COLO829 (cell line): ENCODE results near the gene HES4.

Experiments used
- DNase-seq: peaks from one replicate; pipeline ENCODE4 v3.0.0; 2012; ENCODE audit warnings: low spot score

The HES4 gene

GRCh38 chr1:965526-966134 lies 34.3 kb downstream of the HES4 start:
- no peak for DNase-seq

GRCh38 chr1:964691-965525 lies 35.0 kb downstream of the HES4 start:
- no peak for DNase-seq

- DNase-seq: no peak
Measured at GRCh38 chr1:963746-964525, 36.0 kb downstream of the HES4 start.

GRCh38 chr1:963301-963651 lies 36.6 kb downstream of the HES4 start:
- no peak for DNase-seq

GRCh38 chr1:962381-963300 lies 37.3 kb downstream of the HES4 start:
- no peak for DNase-seq

GRCh38 chr1:961132-961669 lies 38.7 kb downstream of the HES4 start:
- no peak for DNase-seq

- no peak for DNase-seq
Measured at GRCh38 chr1:960363-961131, 39.4 kb downstream of the HES4 start, which contains the start of gene KLHL17. Gene KLHL17 (plus strand): TSS chr1:960584. CDS start chr1:960694, 110 bp downstream.

- DNase-seq: no peak
Measured at GRCh38 chr1:959731-960362, 40.0 kb downstream of the HES4 start.

- peak; percentile 75 for DNase-seq
Measured at GRCh38 chr1:958823-959730, 40.8 kb downstream of the HES4 start, which contains the start of gene NOC2L. Gene NOC2L (minus strand): TSS chr1:959256. CDS start chr1:959240, 16 bp downstream.

- no peak for DNase-seq
Measured at GRCh38 chr1:956636-957035, 43.3 kb downstream of the HES4 start.

GRCh38 chr1:955474-955873 lies 44.4 kb downstream of the HES4 start:
- no peak for DNase-seq

- DNase-seq: no peak
Measured at GRCh38 chr1:954927-955326, 45.0 kb downstream of the HES4 start.

- DNase-seq: no peak
Measured at GRCh38 chr1:953524-954320, 46.2 kb downstream of the HES4 start.

- DNase-seq: no peak
Measured at GRCh38 chr1:952603-953002, 47.3 kb downstream of the HES4 start.

GRCh38 chr1:952201-952600 lies 47.7 kb downstream of the HES4 start:
- no peak for DNase-seq

GRCh38 chr1:951364-951763 lies 48.5 kb downstream of the HES4 start:
- no peak for DNase-seq

GRCh38 chr1:950881-951280 lies 49.0 kb downstream of the HES4 start:
- DNase-seq: no peak

- DNase-seq: no peak
Measured at GRCh38 chr1:950268-950667, 49.6 kb downstream of the HES4 start.
